NCI-H1092 treated with DMSO at 0.1 percent for 48 hours (cell line): Measurements from ENCODE around the gene CFAP299.

Experiments used
- DNase-seq: peaks from one replicate; lab custom pipeline; 2025; lab: John Stamatoyannopoulos, UW

CFAP299 gene

DNA sequence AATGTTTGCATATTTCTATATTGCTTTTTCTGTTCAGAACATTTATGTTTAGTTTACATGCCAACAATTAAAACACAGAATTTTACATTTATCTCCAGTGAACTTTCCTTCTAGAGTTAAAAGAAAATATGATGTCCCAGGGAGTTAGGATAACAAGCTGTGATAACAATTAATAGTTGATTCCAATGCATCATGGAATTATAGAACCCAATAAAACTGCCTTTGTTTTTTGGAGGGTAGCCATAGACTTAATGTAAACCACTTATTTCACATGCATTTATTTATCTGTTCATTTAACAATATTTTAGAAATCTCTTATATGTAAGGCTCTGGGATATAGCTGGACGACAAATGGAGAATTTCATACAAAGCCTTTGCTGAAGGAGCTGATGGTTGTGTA lies 180.0 kb downstream of the CFAP299 start:
- DNase-seq, result no peak

GRCh38 chr4:80521438-80521837 lies 185.9 kb downstream of the CFAP299 start:
- DNase-seq, result no peak

DNA sequence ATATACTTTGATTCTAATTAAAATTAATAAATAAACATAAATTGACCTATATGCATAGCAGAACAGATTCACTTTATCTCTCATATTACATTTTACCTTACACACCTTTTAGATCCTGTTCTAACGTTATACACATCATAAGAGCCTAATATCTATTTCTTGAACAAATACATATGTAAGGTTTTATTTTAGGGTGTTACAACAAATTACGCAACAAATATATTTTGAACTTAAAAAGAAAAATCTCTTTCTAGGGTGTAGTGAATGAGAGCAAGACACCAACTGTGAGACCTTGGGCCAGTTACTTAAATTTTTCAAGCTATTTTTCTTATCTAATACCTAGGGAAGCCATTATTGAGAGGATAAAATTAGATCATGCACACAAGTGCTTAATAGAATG lies 191.2 kb downstream of the CFAP299 start:
- no peak for DNase-seq

GRCh38 chr4:80529026-80529425 lies 193.5 kb downstream of the CFAP299 start:
- DNase-seq, result no peak

DNA sequence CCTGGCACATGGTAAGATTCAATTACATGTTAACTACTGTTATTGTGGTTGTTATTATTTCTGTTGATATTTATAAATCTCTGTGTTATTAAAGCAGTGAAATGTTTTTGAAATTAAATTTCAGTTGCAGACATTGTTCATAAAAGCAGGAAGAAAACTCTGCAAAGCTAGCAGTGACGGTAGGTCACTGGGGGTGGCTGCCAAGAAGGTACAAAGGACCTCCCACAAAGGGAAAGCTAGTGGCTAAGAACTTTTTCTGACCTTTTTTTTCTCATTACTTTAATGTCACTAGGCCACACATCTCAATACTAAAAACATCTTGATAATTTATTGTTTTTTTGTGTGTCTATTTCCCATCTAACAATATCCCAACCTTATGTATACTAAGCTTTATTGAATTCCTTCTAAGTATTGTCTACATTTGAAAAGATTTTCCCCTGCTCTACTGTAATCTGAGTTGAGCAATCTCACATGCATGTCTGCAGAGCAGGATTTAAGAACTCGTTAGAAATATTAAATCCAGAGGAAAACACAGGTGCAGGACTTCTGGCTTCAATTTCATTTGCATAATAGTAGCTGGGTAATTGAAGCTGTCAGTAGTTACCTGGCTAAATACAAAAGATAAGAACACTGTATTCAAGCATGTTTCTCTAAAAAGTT lies 197.3 kb downstream of the CFAP299 start:
- no peak for DNase-seq

DNA sequence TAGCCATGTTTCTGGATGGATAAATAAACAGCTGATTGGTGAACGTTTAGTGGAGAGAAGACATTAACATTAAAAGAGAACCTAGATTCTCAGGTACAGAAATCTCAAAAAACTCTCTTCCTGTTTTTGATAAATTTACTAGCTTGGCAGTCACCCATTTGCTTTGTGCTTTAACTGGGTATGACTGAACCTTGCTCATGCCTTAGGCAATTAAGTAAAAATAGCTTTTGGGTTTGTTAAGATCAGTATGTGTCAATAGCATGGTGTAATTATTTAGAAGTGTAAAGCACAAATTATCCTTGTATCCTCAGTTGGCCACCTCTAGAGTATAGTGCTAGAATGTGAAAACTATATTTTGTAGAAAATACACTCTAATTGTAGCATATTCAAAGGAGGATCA lies 200.0 kb downstream of the CFAP299 start:
- DNase-seq, result no peak

GRCh38 chr4:80538276-80538926 lies 202.9 kb downstream of the CFAP299 start:
- DNase-seq, result no peak

DNA sequence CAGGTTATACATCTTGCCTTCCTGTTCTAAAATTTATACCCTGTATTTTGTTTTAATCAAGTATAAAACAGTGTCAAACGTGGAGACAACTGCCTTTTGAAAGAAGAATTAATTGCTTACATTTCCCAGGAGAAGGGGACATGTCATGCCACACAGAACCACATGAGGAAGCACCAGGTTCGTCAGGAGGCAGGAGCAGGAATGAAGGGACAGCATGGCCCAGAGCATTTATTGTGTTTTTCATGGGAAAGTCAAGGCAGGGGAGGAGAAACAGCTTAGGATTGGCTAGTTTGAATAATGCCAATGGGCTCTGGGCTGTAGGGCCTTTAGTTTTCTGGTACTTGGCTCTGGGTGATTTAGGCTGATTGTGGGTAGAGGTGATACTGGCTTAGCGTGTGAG lies 203.7 kb downstream of the CFAP299 start:
- DNase-seq, result no peak

- no peak for DNase-seq
Observed at GRCh38 chr4:80540349-80540748, 204.8 kb downstream of the CFAP299 start.

DNA sequence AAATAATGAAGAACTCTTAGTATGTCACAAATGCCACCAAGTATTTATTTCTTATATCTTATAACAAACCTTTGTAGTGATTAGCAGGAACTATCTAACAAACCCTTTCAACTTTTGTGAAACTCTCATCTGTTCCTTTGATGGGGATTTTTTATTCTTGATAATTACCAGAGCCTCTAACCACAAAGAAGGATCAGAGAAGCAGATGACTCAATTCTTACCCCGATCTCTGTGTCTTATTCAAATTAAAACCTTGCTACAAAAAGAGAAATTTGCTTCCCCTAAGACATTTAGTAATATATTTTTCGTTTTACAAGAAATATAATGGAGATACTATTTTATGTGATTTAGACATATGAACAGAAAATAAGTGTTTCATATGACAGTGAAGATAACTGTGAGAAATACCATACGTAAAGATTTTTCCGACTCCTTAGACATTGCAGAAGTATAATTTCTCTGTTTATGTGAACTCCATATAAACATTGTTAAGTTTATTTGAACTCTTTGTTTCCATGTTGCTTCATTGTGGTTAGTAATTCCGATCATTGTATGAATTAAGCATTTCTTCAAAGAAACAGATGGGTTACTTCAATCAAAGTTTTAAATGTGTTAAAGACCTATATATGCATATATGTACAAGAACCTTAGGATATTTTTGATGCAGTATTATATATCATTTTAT lies 205.4 kb downstream of the CFAP299 start:
- no peak for DNase-seq

- DNase-seq, result no peak
Observed at GRCh38 chr4:80542747-80543146, 207.2 kb downstream of the CFAP299 start.

DNA sequence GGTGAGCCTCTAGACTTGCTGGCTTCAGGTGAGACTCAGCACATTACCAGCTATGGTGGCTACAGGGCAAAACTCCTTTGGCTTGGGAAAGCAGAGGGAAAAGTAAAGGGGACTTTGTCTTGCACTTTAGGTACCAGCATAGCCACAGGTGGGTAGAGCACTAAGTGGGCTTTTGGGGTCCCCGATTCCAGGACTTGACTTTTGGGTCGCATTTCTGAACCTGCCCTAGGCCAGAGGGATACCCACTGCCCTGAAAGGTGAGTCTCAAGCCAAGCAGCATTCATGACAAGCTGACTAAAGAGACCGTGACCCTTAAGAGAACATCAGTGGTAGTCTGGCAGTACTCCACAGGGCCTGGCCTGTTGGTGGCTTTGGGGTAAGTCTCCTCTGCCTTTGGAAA lies 224.8 kb downstream of the CFAP299 start:
- no peak for DNase-seq

GRCh38 chr4:80566203-80566872 lies 230.8 kb downstream of the CFAP299 start:
- peak; percentile 29 for DNase-seq

GRCh38 chr4:80568891-80569290 lies 233.4 kb downstream of the CFAP299 start:
- DNase-seq, result no peak

- DNase-seq, result no peak
Observed at GRCh38 chr4:80576796-80577195, 241.3 kb downstream of the CFAP299 start.

- no peak for DNase-seq
Observed at GRCh38 chr4:80578001-80578400, 242.5 kb downstream of the CFAP299 start.

DNA sequence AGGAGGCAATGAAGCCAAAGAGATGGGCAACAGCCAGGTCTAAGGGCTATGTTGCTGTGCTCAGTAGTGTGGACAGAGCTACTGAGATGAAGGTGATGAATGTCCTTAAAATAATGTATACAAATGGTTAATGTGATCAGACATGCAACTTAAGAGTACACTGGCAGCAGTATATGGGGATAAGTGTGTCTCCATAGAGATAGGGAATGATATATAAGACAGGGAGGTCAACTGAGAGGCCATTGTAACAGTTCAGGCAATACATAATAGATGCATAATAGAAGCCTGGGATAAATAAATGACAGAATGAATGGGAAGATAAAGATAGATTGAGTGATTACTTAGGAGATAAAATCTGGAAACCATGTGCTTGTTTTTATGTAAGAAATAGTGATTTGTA lies 250.0 kb downstream of the CFAP299 start:
- no peak for DNase-seq

DNA sequence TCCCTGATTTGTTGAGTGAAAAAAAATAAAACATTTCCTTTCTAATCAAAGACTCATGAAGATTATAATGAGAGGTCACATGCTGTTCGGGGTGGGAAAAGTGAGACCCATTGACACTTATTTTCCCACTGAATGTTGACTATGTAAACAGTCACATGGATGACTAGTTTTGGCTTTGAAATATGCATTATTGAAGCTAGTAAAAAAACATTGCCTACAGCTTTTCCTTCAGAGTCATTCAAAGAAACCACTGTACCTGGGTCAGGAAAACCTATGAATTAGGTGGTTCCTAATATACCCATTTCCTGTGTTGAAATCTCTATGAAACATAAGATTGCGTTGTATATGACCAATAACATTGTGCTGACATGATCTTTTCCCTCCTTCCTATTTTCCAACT lies 251.2 kb downstream of the CFAP299 start:
- no peak for DNase-seq

DNA sequence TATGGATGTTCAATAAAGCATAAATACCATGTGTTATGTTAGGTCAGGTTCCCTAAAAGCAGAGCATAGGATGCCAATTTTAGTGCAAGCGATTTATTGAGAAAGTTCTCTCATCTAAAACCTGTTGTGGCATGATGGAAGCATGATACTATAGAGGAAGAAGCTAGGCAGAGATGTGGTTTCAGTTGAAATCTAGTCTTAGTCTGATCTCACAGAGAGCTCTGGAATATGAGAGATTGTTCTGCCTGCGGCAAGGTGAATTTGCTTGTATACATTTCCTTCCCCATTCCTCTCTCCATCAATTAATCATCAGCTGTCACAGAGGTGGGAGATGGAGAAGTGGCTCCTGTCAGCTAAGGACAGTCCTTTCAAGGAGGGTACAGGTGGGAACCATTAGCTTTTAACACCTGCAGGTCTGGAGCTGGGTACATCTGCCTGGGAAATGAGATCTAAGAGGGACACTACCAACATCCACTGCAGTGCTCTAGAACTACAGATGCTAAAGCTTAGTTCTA lies 252.4 kb downstream of the CFAP299 start:
- no peak for DNase-seq

GRCh38 chr4:80592950-80593349 lies 257.4 kb downstream of the CFAP299 start:
- DNase-seq, result no peak

GRCh38 chr4:80594701-80595100 lies 259.2 kb downstream of the CFAP299 start:
- no peak for DNase-seq

- DNase-seq, result no peak
Observed at GRCh38 chr4:80608281-80608980, 272.9 kb downstream of the CFAP299 start.
